CD4-positive, alpha-beta memory T cell (primary cell): ENCODE measurements around the gene SMOC1. TPM values are rescaled to one million over a fixed set of nuclear protein-coding genes. Genes with fewer than 3 reads are reported as not detected.

Source experiments
- CTCF ChIA-PET: fragments of 350-600 bp; sonication (Branson Sonifier 250); formaldehyde crosslinking; loops from one replicate; lab custom pipeline; 2021; ENCODE audit warnings: inconsistent platforms; ENCODE audit not compliant: partially characterized antibody; lab: Charles Lee
- POLR2A ChIA-PET: fragments of 350-600 bp; sonication (Branson Sonifier 250); formaldehyde crosslinking; loops from one replicate; lab custom pipeline; 2021; ENCODE audit not compliant: partially characterized antibody; lab: Charles Lee
- DNase-seq, 5 donors: peaks; one replicate each; pipeline versions ENCODE4 v3.0.0 to v3.0.0-alpha.2; 2020 to 2022; ENCODE audit warnings: mixed read lengths in 1 of 5
- H3K27ac ChIP-seq: one replicate; pipeline ENCODE4 v1.7.0; 2013; ENCODE audit warnings: low read depth, low read length
- H3K27me3 ChIP-seq: 2 replicates; pipeline ENCODE4 v1.7.0; 2013; ENCODE audit warnings: mild to moderate bottlenecking, low read length, moderate library complexity; ENCODE audit not compliant: insufficient read depth
- H3K36me3 ChIP-seq: 2 replicates; pipeline ENCODE4 v1.7.0; 2013; ENCODE audit warnings: mild to moderate bottlenecking, low read length, moderate library complexity; ENCODE audit not compliant: insufficient read depth
- H3K4me1 ChIP-seq: 2 replicates; pipeline ENCODE4 v1.7.0; 2013; ENCODE audit warnings: mild to moderate bottlenecking, low read length, moderate library complexity; ENCODE audit not compliant: insufficient read depth
- H3K4me3 ChIP-seq, 2 donors: one replicate each; pipeline ENCODE4 v1.7.0; 2013; ENCODE audit warnings: low read length in 2 of 2, mild to moderate bottlenecking in 1 of 2
- H3K9me3 ChIP-seq, 2 donors: one replicate each; pipeline ENCODE4 v1.7.0; 2013; ENCODE audit warnings: low read length in 2 of 2, control low read depth in 1 of 2; ENCODE audit not compliant: control insufficient read depth in 1 of 2
- H3K27ac Mint-ChIP-seq, 7 donors: one replicate each; pipeline ENCODE4 v1.8.0; 2020 to 2021; ENCODE audit warnings: mixed read lengths in 7 of 7, mild to moderate bottlenecking in 6 of 7, inconsistent platforms in 3 of 7, moderate library complexity in 3 of 7
- H3K27me3 Mint-ChIP-seq, 2 donors: one replicate each; pipeline ENCODE4 v1.8.0; 2020 to 2021; ENCODE audit warnings: mixed read lengths in 2 of 2
- H3K36me3 Mint-ChIP-seq, 2 donors: one replicate each; pipeline ENCODE4 v1.8.0; 2020 to 2021; ENCODE audit warnings: mixed read lengths in 2 of 2, inconsistent platforms in 1 of 2, mild to moderate bottlenecking in 1 of 2
- H3K4me1 Mint-ChIP-seq, 4 donors: one replicate each; pipeline ENCODE4 v1.8.0; 2020 to 2021; ENCODE audit warnings: mixed read lengths in 4 of 4, mild to moderate bottlenecking in 1 of 4
- H3K4me3 Mint-ChIP-seq, 8 donors: one replicate each; pipeline ENCODE4 v1.8.0; 2020 to 2021; ENCODE audit warnings: mixed read lengths in 8 of 8, mild to moderate bottlenecking in 7 of 8, moderate library complexity in 6 of 8, inconsistent platforms in 3 of 8
- H3K9me3 Mint-ChIP-seq, 8 donors: one replicate each; pipeline ENCODE4 v1.8.0; 2020 to 2021; ENCODE audit warnings: mixed read lengths in 8 of 8, mild to moderate bottlenecking in 5 of 8, inconsistent platforms in 3 of 8, moderate library complexity in 1 of 8
- intact Hi-C: fragments of 100-400 bp; cut with micrococcal nuclease; formaldehyde crosslinking; loops from one replicate; pipeline ENCODE4 v1.15.1; 2023
- polyA plus RNA-seq, 2 donors: library from polyadenylated mRNA; unstranded; fragments of 300-500 nt; fragmentation: Illumina TruSeq; gene quantifications; one replicate each; pipeline ENCODE4 v1.2.3, GENCODE V29; 2021
- total RNA-seq, 2 experiments: library from RNA; stranded (reverse); gene quantifications; one replicate each; pipeline ENCODE4 v1.2.3, GENCODE V29; 2021

SMOC1 gene
- total and polyA plus RNA-seq, 4 experiments from 2014 or later, result not detected

DNA sequence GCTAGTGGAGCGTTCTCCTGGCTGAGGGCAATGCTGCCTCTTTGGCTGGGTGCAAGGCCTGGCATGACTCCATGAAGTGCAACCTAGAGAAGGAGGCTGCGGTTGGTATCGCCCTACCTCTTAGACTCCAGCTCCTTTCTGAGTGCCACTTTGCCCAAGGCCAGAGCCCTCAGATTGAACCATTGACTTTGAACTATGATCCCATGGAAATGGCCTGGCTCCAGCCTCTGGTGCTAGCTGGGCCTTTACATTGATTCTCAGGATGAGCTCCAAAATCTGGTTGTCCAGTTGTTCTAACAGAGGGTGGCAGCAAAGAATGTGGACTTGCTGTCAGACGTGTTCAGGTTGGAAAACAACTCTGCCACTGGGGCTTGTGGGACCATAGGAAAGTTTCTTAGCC is 16.1 kb upstream of the SMOC1 start:
- Histone ChIP-seq H3K4me3 (no peak overlapping the region), H3K9me3 (no peaks in the 10 kb centered on the region), H3K27me3 (no peaks in the 10 kb centered on the region), H3K36me3 (no peaks in the 10 kb centered on the region), H3K27ac (no peak overlapping the region), H3K4me1 (no peaks in the 10 kb centered on the region)
- H3K9me3 Mint-ChIP-seq, result peaks cover 0 to 31% (median 14%) of the 10 kb centered on the region in 8 donors
- no peak overlapping the region for H3K4me3 Mint-ChIP-seq
- no peaks in the 10 kb centered on the region for H3K4me1 Mint-ChIP-seq
- no peaks in the 10 kb centered on the region for H3K36me3 Mint-ChIP-seq
- ChIA-PET POLR2A (no interaction called here), CTCF (interaction anchor here (1.7 kb wide), 1 partner anchor 16 kb away, joined by 3 read pairs; the partner anchor contains the start of gene SMOC1)
- H3K27ac Mint-ChIP-seq, result no peak overlapping the region
- no peak for DNase-seq
- intact Hi-C loops, result no loop called here
- peaks cover 22 to 25% of the 10 kb centered on the region in 2 donors for H3K27me3 Mint-ChIP-seq

DNA sequence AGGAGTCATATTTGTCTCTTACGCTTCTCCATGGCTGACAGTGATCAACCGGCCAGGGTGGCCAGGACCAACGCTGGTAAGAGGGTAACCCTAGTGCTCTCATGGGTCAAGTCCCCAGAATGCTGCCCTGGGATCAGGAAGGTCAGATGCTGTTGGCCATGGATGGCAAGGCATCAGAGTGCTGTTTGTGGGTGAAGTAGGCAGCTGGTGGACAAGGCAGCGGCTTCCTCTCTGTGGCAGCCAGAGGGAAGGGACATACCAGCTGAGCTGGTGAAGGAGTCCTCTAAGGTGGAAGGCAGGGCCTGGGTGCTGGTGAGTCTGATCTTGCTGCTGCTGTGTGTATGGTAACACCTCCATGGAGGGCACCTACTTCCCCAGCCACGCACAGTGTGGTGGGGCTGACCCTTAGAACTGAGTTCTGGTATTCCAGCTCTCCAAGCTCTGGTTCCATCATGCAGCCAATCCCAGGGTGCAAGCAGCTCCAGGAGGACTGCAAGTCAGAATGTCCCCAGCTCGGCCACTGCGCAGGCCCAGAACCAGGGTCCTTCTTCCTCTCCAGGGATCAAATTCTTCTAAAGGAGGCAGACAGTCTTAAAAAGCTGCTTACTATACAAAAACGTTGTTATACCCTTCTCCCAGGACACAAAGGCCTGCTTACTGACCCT is 13.4 kb upstream of the SMOC1 start:
- ChIA-PET CTCF (no interaction called here), POLR2A (no interaction called here)
- Mint-ChIP-seq H3K9me3 (peaks cover 0 to 35% (median 18%) of the 10 kb centered on the region in 8 donors), H3K4me1 (no peaks in the 10 kb centered on the region), H3K36me3 (no peaks in the 10 kb centered on the region), H3K27ac (no peak overlapping the region), H3K4me3 (no peak overlapping the region), H3K27me3 (peaks cover 23 to 29% of the 10 kb centered on the region in 2 donors)
- Histone ChIP-seq H3K27me3 (no peaks in the 10 kb centered on the region), H3K9me3 (no peaks in the 10 kb centered on the region), H3K4me3 (no peak overlapping the region), H3K27ac (no peak overlapping the region), H3K36me3 (no peaks in the 10 kb centered on the region), H3K4me1 (no peaks in the 10 kb centered on the region)
- intact Hi-C loops, result no loop called here
- DNase-seq, result no peak

- Histone ChIP-seq H3K9me3 (no peaks in the 10 kb centered on the region), H3K4me3 (no peak overlapping the region), H3K27ac (no peak overlapping the region), H3K36me3 (no peaks in the 10 kb centered on the region), H3K4me1 (no peaks in the 10 kb centered on the region), H3K27me3 (no peaks in the 10 kb centered on the region)
- peaks cover 20 to 30% of the 10 kb centered on the region in 2 donors for H3K27me3 Mint-ChIP-seq
- POLR2A ChIA-PET, result no interaction called here
- no peak for DNase-seq
- no peak overlapping the region for H3K27ac Mint-ChIP-seq
- no peaks in the 10 kb centered on the region for H3K4me1 Mint-ChIP-seq
- H3K36me3 Mint-ChIP-seq, result no peaks in the 10 kb centered on the region
- peaks cover 0 to 38% (median 19%) of the 10 kb centered on the region in 8 donors for H3K9me3 Mint-ChIP-seq
- intact Hi-C loops, result no loop called here
- no peak overlapping the region for H3K4me3 Mint-ChIP-seq
- CTCF ChIA-PET, result no interaction called here
Measured at GRCh38 chr14:69868363-69868963, 10.8 kb upstream of the SMOC1 start.

- H3K36me3 Mint-ChIP-seq, result no peaks in the 10 kb centered on the region
- no peaks in the 10 kb centered on the region for H3K4me1 Mint-ChIP-seq
- no peaks in the 10 kb centered on the region for H3K36me3 ChIP-seq
- no peaks in the 10 kb centered on the region for H3K27me3 ChIP-seq
- H3K9me3 Mint-ChIP-seq, result peaks cover 0 to 25% (median 9%) of the 10 kb centered on the region in 8 donors
- no peak for DNase-seq
- ChIA-PET CTCF (no interaction called here), POLR2A (no interaction called here)
- intact Hi-C loops, result no loop called here
- no peak overlapping the region for H3K4me3 Mint-ChIP-seq
- peaks cover 14 to 30% of the 10 kb centered on the region in 2 donors for H3K27me3 Mint-ChIP-seq
- no peak overlapping the region for H3K27ac ChIP-seq
- no peaks in the 10 kb centered on the region for H3K9me3 ChIP-seq
- no peak overlapping the region for H3K27ac Mint-ChIP-seq
- H3K4me1 ChIP-seq, result no peaks in the 10 kb centered on the region
- H3K4me3 ChIP-seq, result no peak overlapping the region
Measured at GRCh38 chr14:69870613-69871012, 8.6 kb upstream of the SMOC1 start.

DNA sequence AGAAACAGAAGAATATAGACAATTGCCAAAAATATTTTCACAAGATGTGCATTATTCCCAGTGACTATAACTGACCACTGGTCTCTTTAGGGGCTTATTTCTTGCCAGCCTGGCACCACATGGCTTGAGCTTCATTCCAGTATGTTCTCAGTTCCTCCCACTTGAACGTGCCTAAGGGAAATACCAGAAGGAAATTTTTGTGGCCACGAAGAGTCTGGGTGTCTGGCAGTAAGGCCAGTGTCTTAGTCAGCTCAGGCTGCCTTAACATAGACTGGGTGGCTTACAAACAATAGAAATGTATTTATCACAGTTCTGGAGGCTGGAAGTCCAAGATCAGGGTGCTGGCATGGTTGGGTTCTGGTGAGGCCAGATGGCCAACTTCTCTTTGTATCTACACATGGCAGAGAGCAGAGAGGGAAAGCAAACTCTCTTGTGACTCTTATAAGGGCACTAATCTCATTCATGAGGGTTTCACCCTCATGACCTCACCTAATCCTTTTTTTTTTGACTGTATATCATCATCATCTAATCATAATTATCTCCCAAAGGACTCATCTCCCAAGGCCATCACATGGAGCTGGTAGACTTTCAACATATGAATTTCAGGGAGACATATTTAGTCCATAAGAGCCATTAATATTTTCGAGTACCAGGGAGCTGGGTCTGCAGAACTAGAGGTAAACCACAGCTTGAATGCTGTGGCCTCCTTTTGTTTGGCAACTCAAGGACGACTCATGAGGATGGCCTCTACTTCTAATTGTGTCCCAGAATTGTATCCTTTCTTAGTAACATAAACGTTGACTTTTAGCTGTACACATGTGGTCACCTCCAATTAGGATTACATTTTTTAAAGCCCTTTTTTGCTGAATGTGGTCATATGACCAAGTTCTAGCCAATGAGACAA is 5.1 kb upstream of the SMOC1 start:
- H3K36me3 ChIP-seq, result no peaks in the 10 kb centered on the region
- intact Hi-C loops, result no loop called here
- no peak overlapping the region for H3K4me3 Mint-ChIP-seq
- ChIA-PET POLR2A (no interaction called here), CTCF (interaction anchor here (1.1 kb wide), 1 partner anchor 56 kb away, joined by 3 read pairs; no protein-coding TSS in a partner anchor)
- peaks cover 5% of the 10 kb centered on the region for H3K27me3 ChIP-seq
- no peaks in the 10 kb centered on the region for H3K36me3 Mint-ChIP-seq
- H3K4me3 ChIP-seq, result no peak overlapping the region
- no peaks in the 10 kb centered on the region for H3K4me1 ChIP-seq
- H3K27me3 Mint-ChIP-seq, result peaks cover 15 to 28% of the 10 kb centered on the region in 2 donors
- no peak overlapping the region for H3K27ac Mint-ChIP-seq
- H3K4me1 Mint-ChIP-seq, result peaks cover 0 to 2% (median 0%) of the 10 kb centered on the region in 4 donors
- no peak for DNase-seq
- no peak overlapping the region for H3K27ac ChIP-seq
- no peaks in the 10 kb centered on the region for H3K9me3 ChIP-seq
- H3K9me3 Mint-ChIP-seq, result peaks cover 0 to 12% (median 5%) of the 10 kb centered on the region in 8 donors

DNA sequence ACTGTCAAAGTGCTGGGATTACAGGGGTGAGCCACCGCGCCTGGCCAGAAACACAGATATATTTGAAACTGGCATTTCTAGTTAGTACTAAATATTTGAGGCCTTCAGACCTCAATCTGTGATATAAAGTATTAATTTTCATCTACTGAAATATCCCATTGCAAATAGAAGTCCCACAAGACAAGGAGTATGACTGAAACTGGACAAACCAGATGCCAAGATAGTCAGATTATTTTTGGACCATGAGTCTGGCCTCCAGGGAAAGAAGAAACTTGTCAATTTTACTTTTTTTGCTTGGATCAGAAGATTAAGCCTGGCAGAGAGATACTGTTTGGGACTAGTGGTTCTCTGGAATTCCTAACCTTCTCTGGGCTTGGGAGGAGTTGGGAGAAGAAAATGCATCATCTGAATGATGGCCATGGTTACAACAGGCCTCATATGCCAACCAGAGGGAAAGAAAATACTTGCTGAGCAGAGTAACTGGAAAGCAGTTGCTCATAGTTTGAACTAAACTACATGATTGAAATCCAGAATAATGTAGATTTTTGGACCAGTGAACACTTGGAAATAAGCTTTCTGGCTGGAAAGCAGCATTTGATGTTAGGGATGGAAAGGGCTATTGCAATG is 2.9 kb upstream of the SMOC1 start:
- Histone ChIP-seq H3K36me3 (no peaks in the 10 kb centered on the region), H3K9me3 (no peaks in the 10 kb centered on the region), H3K27me3 (peaks cover 5% of the 10 kb centered on the region), H3K4me3 (no peak overlapping the region), H3K27ac (no peak overlapping the region), H3K4me1 (no peaks in the 10 kb centered on the region)
- peaks cover 0 to 6% (median 0%) of the 10 kb centered on the region in 8 donors for H3K9me3 Mint-ChIP-seq
- no peak overlapping the region for H3K27ac Mint-ChIP-seq
- intact Hi-C loops, result no loop called here
- H3K36me3 Mint-ChIP-seq, result no peaks in the 10 kb centered on the region
- H3K27me3 Mint-ChIP-seq, result peaks cover 25 to 39% of the 10 kb centered on the region in 2 donors
- H3K4me1 Mint-ChIP-seq, result peaks cover 0 to 4% (median under 1%) of the 10 kb centered on the region in 4 donors
- H3K4me3 Mint-ChIP-seq, result no peak overlapping the region
- POLR2A ChIA-PET, result no interaction called here
- DNase-seq, result no peak
- CTCF ChIA-PET, result no interaction called here
